ENCODE measurements around the gene TSNAXIP1.
"Not testable (repeated sequence)": the region's sequence is repeated elsewhere in the genome, so short reads cannot be mapped to it uniquely, and the experiment has no call there.

Gene TSNAXIP1

GRCh38 chr16:67834242-67834614 lies 27.5 kb downstream of the TSNAXIP1 start:
- no peak for DNase-seq

GRCh38 chr16:67837190-67837589 lies 30.5 kb downstream of the TSNAXIP1 start:
- not testable (repeated sequence) for DNase-seq

- no peak for DNase-seq
Observed at GRCh38 chr16:67837811-67838210, 31.1 kb downstream of the TSNAXIP1 start.

DNA sequence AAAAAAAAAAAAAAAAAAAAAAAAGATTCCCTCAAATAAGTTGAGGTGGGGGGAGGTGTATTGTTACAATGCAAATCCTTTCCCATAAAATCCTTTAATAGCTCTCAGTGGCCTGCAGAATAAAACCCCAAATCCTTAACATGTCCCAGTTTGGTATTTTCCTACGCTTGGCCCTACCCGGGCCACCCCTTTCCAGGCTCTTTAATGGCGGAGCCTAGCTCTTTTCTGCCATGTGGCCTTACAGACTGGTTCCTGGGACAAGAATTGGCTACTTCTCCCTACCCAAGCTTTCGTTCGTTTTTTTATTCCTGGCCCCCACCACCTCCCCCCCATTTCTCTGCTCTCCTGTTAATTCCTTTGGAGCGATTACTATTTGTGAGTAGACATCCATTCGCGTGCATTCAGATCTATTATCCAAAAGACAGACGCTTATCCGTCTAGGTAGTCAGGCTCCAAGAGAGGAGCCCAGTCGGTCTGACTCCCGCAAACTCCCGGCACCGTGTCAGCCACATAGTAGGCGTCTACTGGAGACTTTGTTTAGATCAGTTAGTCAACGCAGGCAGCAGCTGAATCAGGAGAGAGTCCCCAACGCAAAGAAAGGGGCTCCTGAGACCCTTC lies 34.6 kb downstream of the TSNAXIP1 start:
- DNase-seq: no peak

GRCh38 chr16:67841816-67842508 lies 35.3 kb downstream of the TSNAXIP1 start, which contains the start of gene THAP11:
Gene THAP11, plus strand, starts transcription at chr16:67842320. Its CDS starts 235 bp downstream, at chr16:67842555.
- DNase-seq: peak; percentile 94

DNA sequence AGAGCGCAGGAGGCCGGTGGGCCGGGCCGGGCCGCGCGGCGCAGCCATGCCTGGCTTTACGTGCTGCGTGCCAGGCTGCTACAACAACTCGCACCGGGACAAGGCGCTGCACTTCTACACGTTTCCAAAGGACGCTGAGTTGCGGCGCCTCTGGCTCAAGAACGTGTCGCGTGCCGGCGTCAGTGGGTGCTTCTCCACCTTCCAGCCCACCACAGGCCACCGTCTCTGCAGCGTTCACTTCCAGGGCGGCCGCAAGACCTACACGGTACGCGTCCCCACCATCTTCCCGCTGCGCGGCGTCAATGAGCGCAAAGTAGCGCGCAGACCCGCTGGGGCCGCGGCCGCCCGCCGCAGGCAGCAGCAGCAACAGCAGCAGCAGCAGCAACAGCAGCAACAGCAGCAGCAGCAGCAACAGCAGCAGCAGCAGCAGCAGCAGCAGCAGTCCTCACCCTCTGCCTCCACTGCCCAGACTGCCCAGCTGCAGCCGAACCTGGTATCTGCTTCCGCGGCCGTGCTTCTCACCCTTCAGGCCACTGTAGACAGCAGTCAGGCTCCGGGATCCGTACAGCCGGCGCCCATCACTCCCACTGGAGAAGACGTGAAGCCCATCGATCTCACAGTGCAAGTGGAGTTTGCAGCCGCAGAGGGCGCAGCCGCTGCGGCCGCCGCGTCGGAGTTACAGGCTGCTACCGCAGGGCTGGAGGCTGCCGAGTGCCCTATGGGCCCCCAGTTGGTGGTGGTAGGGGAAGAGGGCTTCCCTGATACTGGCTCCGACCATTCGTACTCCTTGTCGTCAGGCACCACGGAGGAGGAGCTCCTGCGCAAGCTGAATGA lies 36.0 kb downstream of the TSNAXIP1 start:
- DNase-seq: peak; percentile 58

DNA sequence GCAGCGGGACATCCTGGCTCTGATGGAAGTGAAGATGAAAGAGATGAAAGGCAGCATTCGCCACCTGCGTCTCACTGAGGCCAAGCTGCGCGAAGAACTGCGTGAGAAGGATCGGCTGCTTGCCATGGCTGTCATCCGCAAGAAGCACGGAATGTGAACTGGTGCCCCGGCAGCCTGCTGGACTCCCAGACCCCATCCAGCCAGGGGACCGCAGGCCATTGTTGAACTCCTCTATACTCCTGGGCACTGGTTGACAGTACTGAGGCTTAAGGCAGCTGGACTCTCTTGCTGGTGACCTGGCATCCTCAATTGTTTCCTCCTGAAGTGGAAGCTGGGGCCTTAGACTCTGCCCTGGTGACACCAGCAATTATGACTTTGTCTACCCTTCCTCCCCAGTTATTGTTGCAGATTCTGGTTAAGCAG lies 36.7 kb downstream of the TSNAXIP1 start:
- DNase-seq: no peak

DNA sequence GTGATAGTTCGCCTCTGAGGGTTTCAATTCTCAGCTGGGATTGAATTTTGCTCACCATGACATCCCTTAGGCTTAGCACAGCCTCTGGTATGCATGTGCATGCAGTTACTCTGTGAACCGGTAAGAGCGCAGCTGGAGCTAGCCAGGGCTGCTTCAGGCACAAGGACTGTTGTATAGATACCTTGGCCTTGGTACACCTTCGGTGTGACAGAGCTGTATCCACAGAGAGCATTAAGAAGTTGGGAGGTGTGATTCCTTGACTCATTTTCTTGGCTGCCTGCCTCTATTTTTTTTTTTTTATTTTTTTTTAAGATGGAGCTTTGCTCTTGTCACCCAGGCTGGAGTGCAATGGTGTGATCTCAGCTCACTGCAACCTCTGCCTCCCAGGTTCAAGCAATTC lies 37.8 kb downstream of the TSNAXIP1 start:
- peak; percentile 35 for DNase-seq

GRCh38 chr16:67845291-67846062 lies 38.8 kb downstream of the TSNAXIP1 start:
- DNase-seq: no peak

DNA sequence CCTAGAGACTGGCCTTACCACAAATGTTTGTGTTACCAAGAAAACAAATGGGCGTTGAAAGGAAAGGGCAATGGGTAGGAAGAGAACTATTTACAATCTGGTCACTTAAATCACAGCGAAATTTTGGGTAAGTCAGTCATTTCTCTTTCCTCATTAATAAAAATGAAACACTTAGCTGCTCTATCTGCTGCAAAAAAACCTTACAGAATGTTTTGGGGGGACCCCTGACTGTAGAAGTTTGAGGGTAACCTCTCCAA lies 39.3 kb downstream of the TSNAXIP1 start:
- DNase-seq: no peak

DNA sequence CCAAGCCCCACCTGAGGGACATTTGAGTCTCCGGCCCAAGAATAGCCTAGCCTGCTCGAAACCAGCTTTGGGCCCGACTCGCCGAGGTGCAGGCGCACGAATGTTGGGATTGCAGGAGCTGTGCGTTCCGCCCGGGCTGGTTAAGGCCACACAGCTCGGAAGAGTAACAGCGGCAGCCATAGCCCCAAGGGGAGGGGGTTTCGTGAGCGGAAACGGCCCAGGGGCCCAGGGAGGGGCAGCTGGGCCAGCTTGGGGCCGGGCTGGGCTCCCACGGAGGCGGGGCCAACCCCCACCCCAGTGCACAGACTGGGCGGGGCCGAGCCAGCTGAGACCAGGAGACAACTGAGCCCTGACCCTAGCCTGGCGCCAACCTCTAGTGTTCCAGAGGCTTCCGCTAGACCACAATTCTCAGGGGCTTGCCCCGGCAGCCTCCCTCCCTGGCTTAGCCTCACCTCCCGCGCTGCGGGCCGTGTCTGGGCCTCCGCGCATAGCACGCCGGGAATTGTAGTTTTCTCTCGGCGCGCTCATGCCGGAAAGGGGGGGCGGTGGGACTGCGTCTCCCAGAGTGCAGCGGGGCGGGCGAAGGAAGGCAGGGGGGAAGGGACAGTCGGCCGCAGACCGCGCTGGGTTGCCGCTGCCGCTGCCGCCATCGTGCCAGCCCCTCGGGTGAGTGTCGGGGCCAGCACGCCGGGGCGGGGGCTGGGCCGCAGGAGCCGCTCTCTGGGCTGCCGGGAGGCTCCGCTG lies 39.8 kb downstream of the TSNAXIP1 start, which contains the start of gene NUTF2:
NUTF2 (plus strand) TSS at position 614 of the 744 bp plus-strand sequence. CDS start 18,198 bp downstream, outside the sequence.
- DNase-seq: peak; percentile 96

GRCh38 chr16:67847064-67847861 lies 40.6 kb downstream of the TSNAXIP1 start, which contains the start of gene CENPT:
Gene CENPT, minus strand, starts transcription at chr16:67847693. Its CDS starts 13,834 bp downstream, at chr16:67833859.
- DNase-seq: peak; percentile 69

DNA sequence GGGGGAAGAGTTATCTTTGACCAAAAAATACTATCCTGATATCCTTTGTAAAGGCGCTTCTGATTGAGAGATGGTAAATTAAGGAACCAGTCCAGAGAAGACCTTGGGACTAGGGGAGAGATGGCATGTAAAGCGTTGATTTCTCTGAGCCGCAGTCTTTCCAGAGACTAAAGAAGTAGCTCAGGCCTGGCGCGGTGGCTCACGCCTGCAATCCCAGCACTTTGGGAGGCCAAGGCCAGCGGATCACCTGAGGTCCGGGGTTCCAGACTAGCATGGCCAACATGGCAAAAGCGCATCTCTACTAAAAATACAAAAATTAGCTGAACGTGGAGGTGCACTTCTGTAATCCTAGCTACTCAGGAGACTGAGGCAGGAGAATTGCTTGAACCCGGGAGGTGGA lies 41.4 kb downstream of the TSNAXIP1 start:
- no peak for DNase-seq

DNA sequence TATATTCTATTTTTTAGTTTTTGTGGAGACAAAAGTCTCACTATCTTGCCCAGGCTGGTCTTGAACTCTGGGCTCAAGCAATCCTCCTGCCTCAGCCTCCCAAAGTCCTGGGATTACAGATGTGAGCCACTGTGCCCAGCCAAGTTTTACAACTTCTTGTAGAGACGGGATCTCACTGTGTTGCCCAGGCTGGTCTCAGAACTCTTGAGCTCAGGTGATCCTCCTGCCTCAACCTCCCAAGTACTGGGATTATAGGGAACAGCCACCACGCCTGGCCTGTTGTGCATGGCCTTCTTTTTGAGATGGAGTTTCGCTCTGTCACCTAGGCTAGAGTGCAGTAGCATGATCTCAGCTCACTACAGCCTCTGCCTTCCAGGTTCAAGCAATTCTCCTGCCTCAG lies 47.0 kb downstream of the TSNAXIP1 start:
- no peak for DNase-seq

DNA sequence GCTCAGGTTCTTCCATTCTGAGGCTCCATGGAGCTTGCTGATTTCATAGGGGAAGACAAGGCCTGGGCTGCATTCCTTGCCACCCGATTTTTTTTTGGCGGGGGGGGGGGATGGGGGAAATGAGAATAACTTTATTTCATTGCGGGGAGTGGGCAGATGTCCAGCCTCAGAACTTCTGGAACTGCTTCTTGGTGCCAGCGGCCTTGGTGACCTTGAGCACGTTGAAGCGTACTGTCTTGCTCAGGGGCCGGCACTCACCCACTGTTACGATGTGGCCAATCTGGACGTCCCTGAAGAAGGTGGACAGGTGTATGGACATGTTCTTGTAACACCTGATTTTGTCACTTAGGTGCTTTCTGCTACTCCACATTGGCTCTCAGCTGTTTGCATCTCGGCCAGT lies 49.1 kb downstream of the TSNAXIP1 start:
- no peak for DNase-seq

DNA sequence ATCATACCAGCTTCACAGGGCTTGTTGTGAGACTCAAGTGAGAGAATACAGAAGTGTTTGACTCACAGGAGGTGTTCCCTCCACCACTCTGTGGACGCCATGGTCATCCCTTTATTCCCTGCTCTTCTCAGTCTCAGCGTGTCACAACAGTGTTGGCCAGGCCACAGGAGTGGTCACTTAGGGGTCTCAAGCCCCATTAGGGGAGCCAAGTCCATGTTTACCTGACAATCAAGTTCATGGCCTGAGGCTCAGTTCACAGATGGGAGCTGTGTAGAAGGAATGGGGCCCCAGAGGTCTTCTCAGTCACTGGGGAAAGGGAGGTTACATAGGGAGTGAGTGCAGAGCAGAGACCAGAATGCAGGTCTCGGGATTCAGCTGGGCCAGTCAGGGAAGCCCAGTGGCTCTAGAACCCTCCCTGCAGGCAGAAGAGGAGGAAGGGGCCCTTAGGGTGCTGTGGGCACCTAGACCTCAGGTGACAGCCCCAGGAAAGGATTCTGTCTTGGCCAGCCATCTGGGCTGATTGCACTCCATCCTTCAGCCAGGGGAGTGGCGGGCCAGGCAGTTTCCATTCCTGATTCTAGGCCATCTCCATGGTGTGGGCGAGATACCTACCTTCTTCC lies 50.3 kb downstream of the TSNAXIP1 start:
- DNase-seq: no peak

DNA sequence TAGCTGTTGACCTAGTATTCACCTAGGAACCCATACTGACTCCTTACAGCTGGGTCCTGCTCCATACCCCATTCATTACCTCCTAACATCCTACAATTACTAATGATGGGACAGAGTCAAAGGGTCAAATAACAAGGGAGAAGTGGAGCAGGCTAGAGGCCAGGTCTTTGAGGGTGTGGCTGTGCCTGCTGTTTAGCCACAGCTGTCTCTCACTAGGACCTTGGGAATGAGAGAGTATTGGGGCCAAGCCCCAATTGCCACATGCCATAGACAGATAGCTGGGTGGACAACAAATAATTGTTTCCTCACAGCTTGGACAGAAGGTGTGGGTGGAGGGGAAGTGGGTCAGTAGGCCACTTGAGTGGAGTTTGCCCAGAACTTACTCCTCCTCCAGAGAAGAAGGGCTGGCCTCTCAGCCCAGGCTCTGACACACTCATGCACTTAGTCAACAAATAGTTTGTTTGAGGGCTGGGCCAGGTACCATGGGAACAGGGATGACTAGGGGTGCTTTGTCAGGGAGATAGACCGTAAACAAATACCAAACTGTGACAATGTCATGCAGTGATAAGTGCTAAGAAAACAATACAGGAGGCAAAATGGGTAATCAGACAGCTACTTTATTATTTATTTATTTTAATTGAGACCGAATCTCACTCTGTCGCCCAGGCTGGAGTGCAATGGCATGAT lies 51.0 kb downstream of the TSNAXIP1 start:
- peak; percentile 85 for DNase-seq

DNA sequence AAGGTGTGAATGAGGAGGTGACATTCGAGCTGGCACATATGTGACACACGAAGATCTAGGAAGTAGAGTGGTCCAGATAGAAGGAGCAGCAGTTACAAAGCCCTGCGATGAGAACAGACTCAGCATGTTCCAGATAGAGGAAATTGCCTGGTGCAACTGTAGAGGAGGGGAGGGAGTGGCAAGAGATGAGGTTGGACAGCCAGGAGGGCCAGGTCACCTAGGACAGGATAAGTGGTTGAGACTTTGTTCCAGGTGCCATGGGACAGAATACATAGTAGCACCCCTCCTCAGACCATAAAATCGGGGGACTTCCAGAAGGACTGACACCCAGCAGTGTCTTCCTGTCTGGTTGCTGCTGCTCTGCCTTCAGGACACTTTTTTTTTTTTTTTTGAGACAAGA lies 51.8 kb downstream of the TSNAXIP1 start:
- DNase-seq: no peak

- peak; percentile 7 for DNase-seq
Observed at GRCh38 chr16:67860589-67861398, 54.1 kb downstream of the TSNAXIP1 start.

Measured in fibroblast of skin of right biceps (primary cell).